Gastroesophageal sphincter (tissue), 3 donors: ENCODE data around the gene IRF5.

Source experiments
- POLR2A ChIP-seq, 2 donors: fragments of 450-650 bp; IDR thresholded peaks; one replicate each; pipeline ENCODE4 v1.6.1; 2017; ENCODE audit warnings: antibody characterized with exemption in 2 of 2, mild to moderate bottlenecking in 2 of 2, moderate library complexity in 1 of 2
- TF ChIP-seq, protein P1 (sequence below), 4 experiments: fragments of 200-600 bp in 2 of 4; fragments of 450-650 bp in 2 of 4; sonication (generic) in 1 of 4; IDR thresholded peaks; one replicate each; pipeline ENCODE4 v1.5.1; 2017 to 2019; ENCODE audit warnings: antibody characterized with exemption in 4 of 4, mild to moderate bottlenecking in 2 of 4, moderate library complexity in 2 of 4

DNA sequence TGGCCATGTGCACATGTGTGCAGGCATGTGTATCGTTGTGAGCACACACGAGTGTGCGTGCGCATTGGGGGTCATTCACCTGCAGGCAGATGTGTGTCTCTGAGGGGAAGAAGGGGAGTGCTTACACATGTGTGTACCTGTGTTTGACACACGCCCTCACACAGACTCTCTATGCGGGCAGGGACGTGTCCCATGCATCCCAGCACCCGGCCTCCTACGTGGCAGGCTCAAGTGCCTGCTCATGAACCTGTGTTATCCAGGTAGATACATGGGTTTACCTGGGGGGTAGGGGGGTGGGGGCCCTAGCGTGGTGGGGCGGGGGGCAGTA, 45.8 kb upstream of the IRF5 start:
- TF ChIP-seq, protein P1, sequence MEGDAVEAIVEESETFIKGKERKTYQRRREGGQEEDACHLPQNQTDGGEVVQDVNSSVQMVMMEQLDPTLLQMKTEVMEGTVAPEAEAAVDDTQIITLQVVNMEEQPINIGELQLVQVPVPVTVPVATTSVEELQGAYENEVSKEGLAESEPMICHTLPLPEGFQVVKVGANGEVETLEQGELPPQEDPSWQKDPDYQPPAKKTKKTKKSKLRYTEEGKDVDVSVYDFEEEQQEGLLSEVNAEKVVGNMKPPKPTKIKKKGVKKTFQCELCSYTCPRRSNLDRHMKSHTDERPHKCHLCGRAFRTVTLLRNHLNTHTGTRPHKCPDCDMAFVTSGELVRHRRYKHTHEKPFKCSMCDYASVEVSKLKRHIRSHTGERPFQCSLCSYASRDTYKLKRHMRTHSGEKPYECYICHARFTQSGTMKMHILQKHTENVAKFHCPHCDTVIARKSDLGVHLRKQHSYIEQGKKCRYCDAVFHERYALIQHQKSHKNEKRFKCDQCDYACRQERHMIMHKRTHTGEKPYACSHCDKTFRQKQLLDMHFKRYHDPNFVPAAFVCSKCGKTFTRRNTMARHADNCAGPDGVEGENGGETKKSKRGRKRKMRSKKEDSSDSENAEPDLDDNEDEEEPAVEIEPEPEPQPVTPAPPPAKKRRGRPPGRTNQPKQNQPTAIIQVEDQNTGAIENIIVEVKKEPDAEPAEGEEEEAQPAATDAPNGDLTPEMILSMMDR (IDR thresholded peaks at IDR 0.05), result no peak
- no peak for TF ChIP-seq POLR2A (IDR thresholded peaks at IDR 0.05)
